Measurements from ENCODE around the gene POFUT1.

- TF ChIP-seq POLR2AphosphoS5 (IDR thresholded peaks at IDR 0.05; ENCODE audit: low read depth) (no peak), CREB1 (CRISPR knock-in tag; IDR thresholded peaks at IDR 0.05; ENCODE audit: low read depth) (no peak), CTCF (conservative IDR thresholded peaks at IDR 0.05; ENCODE audit: low read depth in 2 of 2) (no peak), REST (IDR thresholded peaks at IDR 0.05; ENCODE audit: unreplicated experiment) (no peak), EZH2 (IDR thresholded peaks at IDR 0.05; ENCODE audit: low read depth, unreplicated experiment) (no peak), JUNB (IDR thresholded peaks at IDR 0.05; ENCODE audit: unreplicated experiment) (no peak), EZH2phosphoT487 (IDR thresholded peaks at IDR 0.05; ENCODE audit: unreplicated experiment) (no peak)
These were observed 687 bp upstream of the POFUT1 start for GRCh38 chr20:32206760-32207625.

Measured in GM23338 (cell line).